ENCODE data around the gene CLTB. TPM values are rescaled to one million over a fixed set of nuclear protein-coding genes. Genes with fewer than 3 reads are reported as not detected.

CLTB gene
- total and polyA plus RNA-seq, 2 of the 13 experiments (the other 11 are each of a cell fraction or from before 2014, with no cell fraction given): 23.3 to 33.8 TPM

DNA sequence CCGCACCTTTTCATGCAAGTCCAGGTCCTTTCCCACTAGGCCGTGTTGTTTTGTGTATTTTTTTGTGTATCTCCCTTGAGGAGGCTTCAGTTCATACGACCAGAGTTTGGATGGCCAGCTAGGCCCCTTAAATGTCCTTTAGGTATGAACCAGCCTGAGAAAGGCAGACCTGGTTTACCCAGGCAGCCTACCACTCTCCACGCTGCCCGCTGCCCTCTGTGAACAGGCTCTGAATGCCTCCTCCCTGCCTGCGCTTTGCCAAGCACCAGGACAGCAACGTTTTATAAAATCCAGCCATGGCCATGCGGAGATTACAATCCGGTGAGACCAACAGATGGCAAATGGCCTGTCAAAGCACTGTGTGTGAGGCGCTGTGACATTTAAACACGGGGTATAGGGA lies 626 bp upstream of the CLTB start:
- Histone ChIP-seq H3K27ac (ENCODE audit: extremely low read length, insufficient read depth, low read length) (no peak overlapping the region), H3K79me2 (ENCODE audit: insufficient read depth, low read length) (no peaks in the 10 kb centered on the region), H3K4me2 (ENCODE audit: low read depth, low read length) (peak overlapping the region; percentile 88), H2AFZ (ENCODE audit: low read length) (peak overlapping the region; percentile 90), H3K36me3 (replicated peaks in 1 of 2; ENCODE audit: control insufficient read depth in 1 of 2, insufficient read depth in 2 of 2, low read length in 2 of 2) (no peaks in the 10 kb centered on the region), H3K9ac (ENCODE audit: insufficient read depth, low read depth, low read length) (peak overlapping the region; percentile 50; the same call in 1 of the 2 replicates), H3K4me3 (replicated peaks in 1 of 3; ENCODE audit: insufficient read depth in 1 of 3, low read depth in 2 of 3, low read length in 3 of 3) (peak overlapping the region; percentile 17 to 49 (median 25); a peak in 5 of 6 replicates), H3K9me3 (ENCODE audit: low read length) (no peaks in the 10 kb centered on the region), H3K4me1 (ENCODE audit: insufficient read depth, low read length) (peaks cover 32% of the 10 kb centered on the region), H3K27me3 (ENCODE audit: control insufficient read depth in 1 of 2, insufficient read depth in 2 of 2, low read length in 2 of 2) (no peaks in the 10 kb centered on the region), H4K20me1 (ENCODE audit: insufficient read depth, low read length) (no peaks in the 10 kb centered on the region)
- ATAC-seq: peak; percentile 19
- DNase-seq (ENCODE audit: low spot score): no peak
- no TSS peak for BruUV-seq (replicated peaks)
- ChIA-PET CTCF (ENCODE audit: low intra/inter-chr PET ratio, low total read pairs) (interaction anchor here (1.2 to 2.6 kb wide), 3 partner anchors 13 to 161 kb away, joined by 5 to 17 read pairs (median 6); partner anchors contain the start of gene FAF2), POLR2A (interaction anchor here (1.3 to 2.3 kb wide), 3 partner anchors 30 to 230 kb away, joined by 3 to 15 read pairs (median 9); partner anchors contain the start of genes RNF44 and TSPAN17)
- FAIRE-seq: no peak
- intact Hi-C loops (cut with micrococcal nuclease; ENCODE audit: unreplicated experiment) (loop anchor here (1.0 to 10.0 kb wide), 3 partner anchors 31 to 132 kb away; partner anchors contain the start of genes CDHR2 and FAF2), in situ Hi-C loops (cut with HindIII; ENCODE audit: extremely low pct_ligation_motif_present, low pct_unique_long_range_greater_than_20kb) (loop anchor here (5.0 to 10.0 kb wide), 2 partner anchors 68 to 120 kb away; partner anchors contain the start of gene RNF44)
- WGBS (ENCODE audit: low lambda C conversion rate): 66% methylated on average over 11 of the region's 11 CpGs
- TF ChIP-seq ZNF572 (CRISPR knock-in tag; IDR thresholded peaks at IDR 0.05): no peak
- TF ChIP-seq, protein P1, sequence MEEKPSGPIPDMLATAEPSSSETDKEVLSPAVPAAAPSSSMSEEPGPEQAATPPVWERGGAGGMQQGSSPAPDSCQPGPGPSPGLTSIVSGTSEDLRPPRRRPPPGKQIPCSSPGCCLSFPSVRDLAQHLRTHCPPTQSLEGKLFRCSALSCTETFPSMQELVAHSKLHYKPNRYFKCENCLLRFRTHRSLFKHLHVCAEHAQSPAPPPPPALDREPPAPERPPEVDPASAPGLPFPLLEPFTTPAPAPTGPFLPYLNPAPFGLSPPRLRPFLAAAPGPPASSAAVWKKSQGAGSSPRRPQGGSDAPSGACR (CRISPR knock-in tag; IDR thresholded peaks at IDR 0.05): 0 out of 2 replicates have a peak, but pooled peaks have one; percentile 37
- TF ChIP-seq, protein P2, sequence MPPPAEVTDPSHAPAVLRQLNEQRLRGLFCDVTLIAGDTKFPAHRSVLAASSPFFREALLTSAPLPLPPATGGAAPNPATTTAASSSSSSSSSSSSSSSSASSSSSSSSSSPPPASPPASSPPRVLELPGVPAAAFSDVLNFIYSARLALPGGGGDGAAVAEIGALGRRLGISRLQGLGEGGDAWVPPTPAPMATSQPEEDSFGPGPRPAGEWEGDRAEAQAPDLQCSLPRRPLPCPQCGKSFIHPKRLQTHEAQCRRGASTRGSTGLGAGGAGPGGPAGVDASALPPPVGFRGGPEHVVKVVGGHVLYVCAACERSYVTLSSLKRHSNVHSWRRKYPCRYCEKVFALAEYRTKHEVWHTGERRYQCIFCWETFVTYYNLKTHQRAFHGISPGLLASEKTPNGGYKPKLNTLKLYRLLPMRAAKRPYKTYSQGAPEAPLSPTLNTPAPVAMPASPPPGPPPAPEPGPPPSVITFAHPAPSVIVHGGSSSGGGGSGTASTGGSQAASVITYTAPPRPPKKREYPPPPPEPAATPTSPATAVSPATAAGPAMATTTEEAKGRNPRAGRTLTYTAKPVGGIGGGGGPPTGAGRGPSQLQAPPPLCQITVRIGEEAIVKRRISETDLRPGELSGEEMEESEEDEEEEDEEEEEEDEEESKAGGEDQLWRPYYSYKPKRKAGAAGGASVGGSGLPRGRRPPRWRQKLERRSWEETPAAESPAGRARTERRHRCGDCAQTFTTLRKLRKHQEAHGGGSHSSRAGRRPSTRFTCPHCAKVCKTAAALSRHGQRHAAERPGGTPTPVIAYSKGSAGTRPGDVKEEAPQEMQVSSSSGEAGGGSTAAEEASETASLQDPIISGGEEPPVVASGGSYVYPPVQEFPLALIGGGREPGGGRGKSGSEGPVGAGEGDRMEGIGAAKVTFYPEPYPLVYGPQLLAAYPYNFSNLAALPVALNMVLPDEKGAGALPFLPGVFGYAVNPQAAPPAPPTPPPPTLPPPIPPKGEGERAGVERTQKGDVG (CRISPR knock-in tag; IDR thresholded peaks at IDR 0.05; ENCODE audit: borderline replicate concordance): 0 out of 2 replicates have a peak, but pooled peaks have one; percentile 61
- 0 out of 2 replicates have a peak, but pooled peaks have one; percentile 4 for TF ChIP-seq KLF11 (CRISPR knock-in tag; IDR thresholded peaks at IDR 0.05)
- no peak for TF ChIP-seq SP4 (CRISPR knock-in tag; IDR thresholded peaks at IDR 0.05)
- TF ChIP-seq, protein P3, sequence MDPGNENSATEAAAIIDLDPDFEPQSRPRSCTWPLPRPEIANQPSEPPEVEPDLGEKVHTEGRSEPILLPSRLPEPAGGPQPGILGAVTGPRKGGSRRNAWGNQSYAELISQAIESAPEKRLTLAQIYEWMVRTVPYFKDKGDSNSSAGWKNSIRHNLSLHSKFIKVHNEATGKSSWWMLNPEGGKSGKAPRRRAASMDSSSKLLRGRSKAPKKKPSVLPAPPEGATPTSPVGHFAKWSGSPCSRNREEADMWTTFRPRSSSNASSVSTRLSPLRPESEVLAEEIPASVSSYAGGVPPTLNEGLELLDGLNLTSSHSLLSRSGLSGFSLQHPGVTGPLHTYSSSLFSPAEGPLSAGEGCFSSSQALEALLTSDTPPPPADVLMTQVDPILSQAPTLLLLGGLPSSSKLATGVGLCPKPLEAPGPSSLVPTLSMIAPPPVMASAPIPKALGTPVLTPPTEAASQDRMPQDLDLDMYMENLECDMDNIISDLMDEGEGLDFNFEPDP (CRISPR knock-in tag; conservative IDR thresholded peaks at IDR 0.05): 0 out of 2 replicates have a peak, but pooled peaks have one; percentile 61
- TF ChIP-seq ZFP41 (CRISPR knock-in tag; IDR thresholded peaks at IDR 0.05; ENCODE audit: borderline replicate concordance): 0 out of 2 replicates have a peak, but pooled peaks have one; percentile 19
- TF ChIP-seq, protein P4, sequence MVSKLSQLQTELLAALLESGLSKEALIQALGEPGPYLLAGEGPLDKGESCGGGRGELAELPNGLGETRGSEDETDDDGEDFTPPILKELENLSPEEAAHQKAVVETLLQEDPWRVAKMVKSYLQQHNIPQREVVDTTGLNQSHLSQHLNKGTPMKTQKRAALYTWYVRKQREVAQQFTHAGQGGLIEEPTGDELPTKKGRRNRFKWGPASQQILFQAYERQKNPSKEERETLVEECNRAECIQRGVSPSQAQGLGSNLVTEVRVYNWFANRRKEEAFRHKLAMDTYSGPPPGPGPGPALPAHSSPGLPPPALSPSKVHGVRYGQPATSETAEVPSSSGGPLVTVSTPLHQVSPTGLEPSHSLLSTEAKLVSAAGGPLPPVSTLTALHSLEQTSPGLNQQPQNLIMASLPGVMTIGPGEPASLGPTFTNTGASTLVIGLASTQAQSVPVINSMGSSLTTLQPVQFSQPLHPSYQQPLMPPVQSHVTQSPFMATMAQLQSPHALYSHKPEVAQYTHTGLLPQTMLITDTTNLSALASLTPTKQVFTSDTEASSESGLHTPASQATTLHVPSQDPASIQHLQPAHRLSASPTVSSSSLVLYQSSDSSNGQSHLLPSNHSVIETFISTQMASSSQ (IDR thresholded peaks at IDR 0.05; ENCODE audit: low read depth): no peak
- TF ChIP-seq, protein P4 (CRISPR knock-in tag; IDR thresholded peaks at IDR 0.05; ENCODE audit: borderline replicate concordance): no peak
- TF ChIP-seq GABPA (IDR thresholded peaks at IDR 0.05; ENCODE audit: low read depth, low read length): no peak
- no peak for TF ChIP-seq GABPA (CRISPR knock-in tag; IDR thresholded peaks at IDR 0.05; ENCODE audit: low read depth)
- no peak for TF ChIP-seq HNF4G (IDR thresholded peaks at IDR 0.05; ENCODE audit: borderline replicate concordance, low read depth, low read length)
- TF ChIP-seq HNF4G (CRISPR knock-in tag; IDR thresholded peaks at IDR 0.05; ENCODE audit: borderline replicate concordance, low read depth): no peak
- no peak for TF ChIP-seq ZFP62 (CRISPR knock-in tag; IDR thresholded peaks at IDR 0.05)
- TF ChIP-seq NBN (conservative IDR thresholded peaks at IDR 0.05): no peak
- no peak for TF ChIP-seq CEBPG (CRISPR knock-in tag; IDR thresholded peaks at IDR 0.05)

Measured in HepG2 (cell line).